ENCODE measurements around the gene PRADC1.

PRADC1 gene

GRCh38 chr2:73212448-73213176 is 20.4 kb downstream of the PRADC1 start:
- DNase-seq (ENCODE audit: low read depth), result no peak
- no peak overlapping the region for H3K4me3 ChIP-seq (ENCODE audit: low read depth, low read length)
- peak; percentile 99 for TF ChIP-seq CTCF (IDR thresholded peaks at IDR 0.05; ENCODE audit: low read depth, low read length, missing control alignments)

- TF ChIP-seq CTCF (IDR thresholded peaks at IDR 0.05; ENCODE audit: low read depth, low read length, missing control alignments), result no peak
- DNase-seq (ENCODE audit: low read depth), result no peak
- no peak overlapping the region for H3K4me3 ChIP-seq (ENCODE audit: low read depth, low read length)
These were observed 21.0 kb downstream of the PRADC1 start for GRCh38 chr2:73212098-73212447.

- DNase-seq (ENCODE audit: low read depth), result no peak
- H3K4me3 ChIP-seq (ENCODE audit: low read depth, low read length), result no peak overlapping the region
- no peak for TF ChIP-seq CTCF (IDR thresholded peaks at IDR 0.05; ENCODE audit: low read depth, low read length, missing control alignments)
These were observed 22.3 kb downstream of the PRADC1 start for GRCh38 chr2:73210696-73211095.

- DNase-seq (ENCODE audit: low read depth), result no peak
- no peak for TF ChIP-seq CTCF (IDR thresholded peaks at IDR 0.05; ENCODE audit: low read depth, low read length, missing control alignments)
- no peak overlapping the region for H3K4me3 ChIP-seq (ENCODE audit: low read depth, low read length)
These were observed 23.0 kb downstream of the PRADC1 start for GRCh38 chr2:73210019-73210418.

GRCh38 chr2:73208258-73208657 is 24.8 kb downstream of the PRADC1 start:
- no peak overlapping the region for H3K4me3 ChIP-seq (ENCODE audit: low read depth, low read length)
- no peak for DNase-seq (ENCODE audit: low read depth)
- TF ChIP-seq CTCF (IDR thresholded peaks at IDR 0.05; ENCODE audit: low read depth, low read length, missing control alignments), result no peak

GRCh38 chr2:73205611-73206010 is 27.4 kb downstream of the PRADC1 start:
- no peak for DNase-seq (ENCODE audit: low read depth)
- no peak overlapping the region for H3K4me3 ChIP-seq (ENCODE audit: low read depth, low read length)
- TF ChIP-seq CTCF (IDR thresholded peaks at IDR 0.05; ENCODE audit: low read depth, low read length, missing control alignments), result no peak

- TF ChIP-seq CTCF (IDR thresholded peaks at IDR 0.05; ENCODE audit: low read depth, low read length, missing control alignments), result no peak
- DNase-seq (ENCODE audit: low read depth), result no peak
- no peak overlapping the region for H3K4me3 ChIP-seq (ENCODE audit: low read depth, low read length)
These were observed 29.9 kb downstream of the PRADC1 start for GRCh38 chr2:73203055-73203681.

Measured in GM12864 (cell line).